ENCODE results near the gene NMBR. TPM values are rescaled to one million over a fixed set of nuclear protein-coding genes. Genes with fewer than 3 reads are reported as not detected.

NMBR gene
- total RNA-seq, 2 donors from 2014 or later: 0.33 TPM; not detected in 1

DNA sequence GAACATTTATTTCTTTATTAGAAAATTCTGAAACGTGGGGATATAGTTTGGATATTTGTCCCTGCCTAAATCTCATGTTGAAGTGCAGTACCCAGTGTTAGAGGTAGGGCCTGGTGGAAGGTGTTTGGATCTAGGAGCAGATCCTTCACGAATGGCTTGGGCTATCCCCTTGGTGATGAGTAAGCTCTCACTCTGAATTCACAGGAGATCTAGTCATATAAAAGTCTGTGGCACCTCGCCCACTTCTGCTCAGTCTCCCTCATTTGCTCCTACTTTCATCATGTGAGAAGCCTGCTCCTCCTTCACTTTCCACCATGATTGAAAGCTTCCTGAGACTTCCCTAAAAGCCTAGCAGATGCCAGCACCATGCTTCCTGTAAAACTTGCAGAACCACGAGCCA is 111.0 kb downstream of the NMBR start:
- Mint-ChIP-seq H3K9me3 (no peaks in the 10 kb centered on the region), H3K4me3 (no peak overlapping the region), H3K36me3 (ENCODE audit: low read depth) (no peaks in the 10 kb centered on the region), H3K27ac (no peak overlapping the region), H3K4me1 (peaks cover 2% of the 10 kb centered on the region), H3K27me3 (ENCODE audit: insufficient read depth) (no peaks in the 10 kb centered on the region)
- Histone ChIP-seq H3K9me3 (ENCODE audit: control insufficient read depth, low read length) (no peaks in the 10 kb centered on the region), H3K36me3 (ENCODE audit: control insufficient read depth, insufficient read depth, low read length) (no peaks in the 10 kb centered on the region), H3K4me3 (ENCODE audit: low read length) (no peak overlapping the region), H3K4me1 (ENCODE audit: control insufficient read depth, insufficient read depth, low read length) (no peaks in the 10 kb centered on the region), H3K9ac (ENCODE audit: extremely low read depth, low read length, poor library complexity, severe bottlenecking) (no peak overlapping the region), H3K27me3 (ENCODE audit: control insufficient read depth, insufficient read depth, low read length, poor library complexity, severe bottlenecking) (no peaks in the 10 kb centered on the region), H3K27ac (ENCODE audit: low read depth, low read length) (no peak overlapping the region)
- 90 to 100% methylated on average over 1 to 4 of the region's 4 CpGs for WGBS, 2 experiments (ENCODE audit: insufficient coverage in 1 of 2, insufficient read length in 1 of 2)
- TF ChIP-seq, protein P1, sequence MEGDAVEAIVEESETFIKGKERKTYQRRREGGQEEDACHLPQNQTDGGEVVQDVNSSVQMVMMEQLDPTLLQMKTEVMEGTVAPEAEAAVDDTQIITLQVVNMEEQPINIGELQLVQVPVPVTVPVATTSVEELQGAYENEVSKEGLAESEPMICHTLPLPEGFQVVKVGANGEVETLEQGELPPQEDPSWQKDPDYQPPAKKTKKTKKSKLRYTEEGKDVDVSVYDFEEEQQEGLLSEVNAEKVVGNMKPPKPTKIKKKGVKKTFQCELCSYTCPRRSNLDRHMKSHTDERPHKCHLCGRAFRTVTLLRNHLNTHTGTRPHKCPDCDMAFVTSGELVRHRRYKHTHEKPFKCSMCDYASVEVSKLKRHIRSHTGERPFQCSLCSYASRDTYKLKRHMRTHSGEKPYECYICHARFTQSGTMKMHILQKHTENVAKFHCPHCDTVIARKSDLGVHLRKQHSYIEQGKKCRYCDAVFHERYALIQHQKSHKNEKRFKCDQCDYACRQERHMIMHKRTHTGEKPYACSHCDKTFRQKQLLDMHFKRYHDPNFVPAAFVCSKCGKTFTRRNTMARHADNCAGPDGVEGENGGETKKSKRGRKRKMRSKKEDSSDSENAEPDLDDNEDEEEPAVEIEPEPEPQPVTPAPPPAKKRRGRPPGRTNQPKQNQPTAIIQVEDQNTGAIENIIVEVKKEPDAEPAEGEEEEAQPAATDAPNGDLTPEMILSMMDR (conservative IDR thresholded peaks at IDR 0.05): no peak
- DNase-seq: no peak

DNA sequence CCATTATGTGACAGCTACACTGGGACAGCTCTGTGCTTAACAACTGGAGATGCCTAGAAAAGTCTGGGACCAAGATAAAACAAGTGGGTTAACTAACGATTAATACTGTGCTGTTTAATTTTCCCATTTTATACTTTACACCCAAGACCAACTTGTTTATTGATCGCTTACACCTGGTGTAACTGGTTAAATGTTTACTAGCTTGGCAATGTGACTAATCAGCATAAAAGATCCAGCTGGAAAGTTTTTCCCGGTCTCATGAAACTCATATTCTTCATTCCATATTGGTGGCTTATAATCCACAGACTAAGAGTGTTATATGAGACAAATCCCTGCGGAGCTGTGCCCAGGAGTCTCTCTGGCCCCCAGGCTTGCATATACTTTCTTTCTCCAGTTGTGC is 115.9 kb downstream of the NMBR start:
- H3K9me3 Mint-ChIP-seq: peaks cover 15% of the 10 kb centered on the region
- Histone ChIP-seq H3K9me3 (ENCODE audit: control insufficient read depth, low read length) (peaks cover 10% of the 10 kb centered on the region), H3K27ac (ENCODE audit: low read depth, low read length) (no peak overlapping the region), H3K27me3 (ENCODE audit: control insufficient read depth, insufficient read depth, low read length, poor library complexity, severe bottlenecking) (no peaks in the 10 kb centered on the region), H3K9ac (ENCODE audit: extremely low read depth, low read length, poor library complexity, severe bottlenecking) (no peak overlapping the region), H3K4me3 (ENCODE audit: low read length) (no peak overlapping the region), H3K36me3 (ENCODE audit: control insufficient read depth, insufficient read depth, low read length) (no peaks in the 10 kb centered on the region), H3K4me1 (ENCODE audit: control insufficient read depth, insufficient read depth, low read length) (no peaks in the 10 kb centered on the region)
- no peak overlapping the region for H3K4me3 Mint-ChIP-seq
- no peaks in the 10 kb centered on the region for H3K4me1 Mint-ChIP-seq
- no peaks in the 10 kb centered on the region for H3K27me3 Mint-ChIP-seq (ENCODE audit: insufficient read depth)
- no peak for DNase-seq
- no peak overlapping the region for H3K27ac Mint-ChIP-seq
- WGBS, 2 experiments (ENCODE audit: insufficient coverage in 1 of 2, insufficient read length in 1 of 2): 94 to 96% methylated on average over 3 to 4 of the region's 4 CpGs
- TF ChIP-seq, protein P1 (conservative IDR thresholded peaks at IDR 0.05): no peak
- peaks cover 3% of the 10 kb centered on the region for H3K36me3 Mint-ChIP-seq (ENCODE audit: low read depth)

DNA sequence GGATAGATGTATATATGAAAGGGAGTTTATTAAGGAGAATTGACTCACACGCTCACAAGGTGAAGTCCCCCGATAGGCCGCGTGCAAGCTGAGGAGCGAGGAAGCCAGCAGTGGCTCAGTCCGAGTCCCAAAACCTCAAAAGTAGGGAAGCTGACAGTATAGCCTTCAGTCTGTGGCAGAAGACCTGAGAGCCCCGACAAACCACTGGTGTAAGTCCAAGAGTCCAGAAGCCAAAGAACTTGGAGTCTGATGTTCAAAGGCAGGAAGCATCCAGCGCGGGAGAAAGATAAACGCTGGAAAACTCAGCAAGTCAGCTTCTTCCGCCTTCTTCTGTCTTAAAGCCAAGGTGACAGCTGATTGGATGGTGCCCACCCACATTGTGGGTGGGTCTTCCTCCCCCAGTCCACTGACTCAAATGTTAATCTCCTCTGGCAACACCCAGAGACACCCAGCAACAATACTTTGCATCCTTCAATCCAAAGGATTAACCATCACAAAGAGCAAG is 116.8 kb downstream of the NMBR start:
- H3K27me3 ChIP-seq (ENCODE audit: control insufficient read depth, insufficient read depth, low read length, poor library complexity, severe bottlenecking): no peaks in the 10 kb centered on the region
- no peak overlapping the region for H3K27ac Mint-ChIP-seq
- DNase-seq: peak; percentile 54
- peaks cover 15% of the 10 kb centered on the region for H3K9me3 Mint-ChIP-seq
- H3K4me1 ChIP-seq (ENCODE audit: control insufficient read depth, insufficient read depth, low read length): no peaks in the 10 kb centered on the region
- H3K4me1 Mint-ChIP-seq: peaks cover 4% of the 10 kb centered on the region
- H3K27ac ChIP-seq (ENCODE audit: low read depth, low read length): no peak overlapping the region
- H3K27me3 Mint-ChIP-seq (ENCODE audit: insufficient read depth): no peaks in the 10 kb centered on the region
- H3K4me3 Mint-ChIP-seq: peak overlapping the region; percentile 52
- H3K9ac ChIP-seq (ENCODE audit: extremely low read depth, low read length, poor library complexity, severe bottlenecking): no peak overlapping the region
- peaks cover 3% of the 10 kb centered on the region for H3K36me3 Mint-ChIP-seq (ENCODE audit: low read depth)
- no peaks in the 10 kb centered on the region for H3K36me3 ChIP-seq (ENCODE audit: control insufficient read depth, insufficient read depth, low read length)
- no peak overlapping the region for H3K4me3 ChIP-seq (ENCODE audit: low read length)
- peaks cover 10% of the 10 kb centered on the region for H3K9me3 ChIP-seq (ENCODE audit: control insufficient read depth, low read length)
- TF ChIP-seq, protein P1 (conservative IDR thresholded peaks at IDR 0.05): no peak
- 79 to 91% methylated on average over 11 of the region's 11 CpGs for WGBS, 2 experiments (ENCODE audit: insufficient coverage in 1 of 2, insufficient read length in 1 of 2)
